GM21529 (cell line): ENCODE measurements around the gene KCTD4.
"Not testable (repeated sequence)": the region's sequence is repeated elsewhere in the genome, so short reads cannot be mapped to it uniquely, and the experiment has no call there.

Experiments
- ATAC-seq: cut with Tn5 transposase; IDR thresholded peaks from one replicate; pipeline ENCODE4 v1.9.1; 2021; ENCODE audit not compliant: unreplicated experiment

KCTD4 gene

GRCh38 chr13:45216193-45216592, 15.3 kb upstream of the KCTD4 start:
- no peak for ATAC-seq

- ATAC-seq, result no peak
Observed at GRCh38 chr13:45215392-45216077, 14.7 kb upstream of the KCTD4 start.

- ATAC-seq, result no peak
Observed at GRCh38 chr13:45209229-45209628, 8.4 kb upstream of the KCTD4 start.

- ATAC-seq, result no peak
Observed at GRCh38 chr13:45208132-45208531, 7.3 kb upstream of the KCTD4 start.

- ATAC-seq, result no peak
Observed at GRCh38 chr13:45207319-45207718, 6.5 kb upstream of the KCTD4 start.

- ATAC-seq, result no peak
Observed at GRCh38 chr13:45206340-45206739, 5.5 kb upstream of the KCTD4 start.

GRCh38 chr13:45205124-45205523, 4.3 kb upstream of the KCTD4 start:
- no peak for ATAC-seq

GRCh38 chr13:45199711-45200110, 1.1 kb downstream of the KCTD4 start:
- no peak for ATAC-seq

GRCh38 chr13:45198924-45199323, 1.9 kb downstream of the KCTD4 start:
- no peak for ATAC-seq

- ATAC-seq, result no peak
Observed at GRCh38 chr13:45198041-45198440, 2.8 kb downstream of the KCTD4 start.

- no peak for ATAC-seq
Observed at GRCh38 chr13:45196622-45197021, 4.2 kb downstream of the KCTD4 start.

- no peak for ATAC-seq
Observed at GRCh38 chr13:45196096-45196495, 4.7 kb downstream of the KCTD4 start.

GRCh38 chr13:45195421-45195820, 5.4 kb downstream of the KCTD4 start:
- ATAC-seq, result no peak

- ATAC-seq, result no peak
Observed at GRCh38 chr13:45194081-45194939, 6.5 kb downstream of the KCTD4 start.

- no peak for ATAC-seq
Observed at GRCh38 chr13:45191874-45192273, 9.0 kb downstream of the KCTD4 start.

GRCh38 chr13:45189511-45189910, 11.3 kb downstream of the KCTD4 start:
- not testable (repeated sequence) for ATAC-seq

GRCh38 chr13:45189077-45189476, 11.8 kb downstream of the KCTD4 start:
- not testable (repeated sequence) for ATAC-seq

- ATAC-seq, result no peak
Observed at GRCh38 chr13:45185286-45185685, 15.6 kb downstream of the KCTD4 start.

- ATAC-seq, result no peak
Observed at GRCh38 chr13:45184693-45185092, 16.2 kb downstream of the KCTD4 start.

GRCh38 chr13:45180713-45181601, 19.9 kb downstream of the KCTD4 start:
- no peak for ATAC-seq

GRCh38 chr13:45180303-45180702, 20.5 kb downstream of the KCTD4 start:
- ATAC-seq, result no peak
